Left hindlimb (tissue), 1 donor: Measurements from ENCODE around the gene TMEM232.
"Not testable (repeated sequence)": the region's sequence is repeated elsewhere in the genome, so short reads cannot be mapped to it uniquely, and the experiment has no call there.

Source experiments
- DNase-seq: peaks from one replicate; pipeline ENCODE4 v3.0.0-alpha.2; 2018

TMEM232 gene

DNA sequence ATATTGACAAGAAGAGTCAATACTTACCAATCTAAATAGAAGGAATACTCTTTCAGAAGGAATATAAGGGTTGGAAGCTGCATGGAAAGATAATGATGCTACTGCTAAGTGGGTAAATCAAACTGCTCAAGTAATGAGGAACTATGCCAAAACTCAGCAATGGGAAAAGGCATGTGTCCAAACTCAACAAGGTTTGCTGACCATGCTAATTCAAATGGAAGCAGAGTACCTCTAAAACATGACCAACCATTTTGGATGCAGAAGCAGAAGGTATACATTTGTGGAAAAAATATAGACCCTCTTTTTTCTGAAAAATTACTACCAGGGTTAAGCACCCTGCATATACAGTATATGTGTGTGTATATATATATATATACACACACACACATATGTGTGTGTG, 21.1 kb downstream of the TMEM232 start:
- DNase-seq, result no peak

DNA sequence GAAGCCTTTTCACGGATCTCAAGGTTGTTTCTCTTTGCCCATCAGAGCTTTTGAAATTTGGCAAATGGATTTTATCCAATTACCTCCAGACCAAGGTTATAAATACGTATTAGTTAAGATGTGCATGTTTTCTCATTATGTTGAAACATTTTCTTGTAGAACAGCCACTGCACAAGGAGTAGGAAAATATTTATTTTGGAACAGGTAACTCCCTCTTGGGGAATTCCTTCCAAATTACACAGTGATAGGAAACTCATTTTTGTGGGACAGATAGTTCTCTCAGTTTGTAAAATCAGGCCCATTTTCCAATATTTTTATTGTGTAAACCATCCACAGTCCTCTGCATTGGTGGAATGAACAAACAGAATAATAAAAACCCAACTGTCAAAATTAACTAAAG, 23.0 kb downstream of the TMEM232 start:
- no peak for DNase-seq

DNA sequence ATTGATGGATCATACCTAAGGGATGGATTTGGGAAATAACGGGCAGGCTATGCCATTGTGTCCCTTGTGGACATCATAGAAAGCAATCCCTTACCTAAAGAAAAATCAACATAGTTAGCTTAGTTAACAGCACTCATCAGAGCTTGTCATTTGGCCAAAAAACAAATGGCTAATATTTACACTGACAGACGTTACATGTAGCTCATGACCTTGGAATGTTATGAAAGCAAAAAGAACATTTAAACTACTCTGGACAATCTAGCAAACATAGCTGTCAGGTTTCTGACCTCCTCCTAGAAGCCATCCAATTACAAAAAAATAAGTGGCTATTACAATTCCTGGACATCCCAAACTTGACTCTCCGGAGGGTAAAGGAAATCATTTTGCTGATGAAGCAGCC, 23.8 kb downstream of the TMEM232 start:
- no peak for DNase-seq

DNA sequence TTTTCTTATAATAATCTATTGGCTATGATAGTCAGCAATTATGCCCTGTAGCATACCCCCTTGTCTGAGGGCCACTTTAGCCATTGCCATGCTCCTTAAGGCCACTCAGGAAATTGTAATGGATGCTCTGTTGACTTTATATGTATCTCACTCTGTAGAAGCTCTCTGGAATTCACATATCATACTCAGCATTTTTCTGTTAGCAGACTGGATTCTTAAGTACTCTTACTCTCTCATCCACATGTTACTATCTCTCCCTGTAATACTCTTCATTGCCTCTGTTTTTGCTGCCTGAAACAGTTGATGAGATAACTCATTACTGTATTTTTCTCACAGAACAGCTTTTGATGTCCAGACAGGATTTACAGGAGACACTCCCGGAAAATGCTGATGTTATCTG, 24.2 kb downstream of the TMEM232 start:
- DNase-seq, result no peak

DNA sequence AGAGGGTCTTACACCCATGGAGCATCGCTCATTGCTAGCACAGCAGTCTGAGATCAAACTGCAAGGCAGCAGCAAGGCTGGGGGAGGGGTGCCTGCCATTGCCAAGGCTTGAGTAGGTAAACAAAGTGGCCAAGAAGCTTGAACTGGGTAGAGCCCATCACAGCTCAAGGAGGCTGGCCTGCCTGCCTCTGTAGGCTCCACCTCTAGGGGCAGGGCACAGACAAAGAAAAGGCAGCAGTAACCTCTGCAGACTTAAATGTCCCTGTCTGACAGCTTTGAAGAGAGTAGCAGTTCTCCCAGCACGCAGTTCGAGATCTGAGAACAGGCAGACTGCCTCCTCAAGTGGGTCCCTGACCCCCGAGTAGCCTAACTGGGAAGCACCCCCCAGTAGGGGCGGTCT, 33.8 kb downstream of the TMEM232 start:
- not testable (repeated sequence) for DNase-seq

DNA sequence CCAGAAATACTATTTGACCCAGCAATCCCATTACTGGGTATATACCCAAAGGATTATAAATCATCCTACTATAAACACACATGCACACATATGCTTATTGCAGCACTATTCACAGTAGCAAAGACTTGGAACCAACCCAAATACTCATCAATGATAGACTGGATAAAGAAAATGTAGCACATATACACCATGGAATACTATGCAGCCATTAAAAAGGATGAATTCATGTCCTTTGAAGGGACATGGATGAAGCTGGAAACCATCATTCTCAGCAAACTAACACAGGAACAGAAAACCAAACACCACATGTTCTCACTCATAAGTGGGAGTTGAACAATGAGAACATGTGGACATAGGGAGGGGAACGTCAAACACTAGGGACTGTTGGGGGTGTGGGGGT, 35.9 kb downstream of the TMEM232 start:
- not testable (repeated sequence) for DNase-seq

DNA sequence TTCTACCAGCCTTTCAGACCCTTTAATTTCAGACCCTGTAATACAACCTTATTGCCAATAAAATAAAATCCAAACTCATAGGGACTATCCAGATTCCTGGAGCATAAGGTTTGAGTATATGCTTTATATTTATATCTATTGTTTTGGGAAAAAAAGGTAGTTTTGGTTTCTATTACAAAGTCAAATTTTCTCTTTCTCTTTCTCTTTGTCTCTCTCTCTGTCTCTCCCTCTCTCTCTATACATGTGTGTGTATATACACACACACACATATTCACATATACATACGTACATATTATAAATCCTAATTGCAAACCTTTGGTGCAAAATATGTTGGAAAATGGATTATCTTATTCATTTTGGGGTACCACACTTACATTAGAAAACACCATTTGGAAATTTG, 39.0 kb downstream of the TMEM232 start:
- no peak for DNase-seq

DNA sequence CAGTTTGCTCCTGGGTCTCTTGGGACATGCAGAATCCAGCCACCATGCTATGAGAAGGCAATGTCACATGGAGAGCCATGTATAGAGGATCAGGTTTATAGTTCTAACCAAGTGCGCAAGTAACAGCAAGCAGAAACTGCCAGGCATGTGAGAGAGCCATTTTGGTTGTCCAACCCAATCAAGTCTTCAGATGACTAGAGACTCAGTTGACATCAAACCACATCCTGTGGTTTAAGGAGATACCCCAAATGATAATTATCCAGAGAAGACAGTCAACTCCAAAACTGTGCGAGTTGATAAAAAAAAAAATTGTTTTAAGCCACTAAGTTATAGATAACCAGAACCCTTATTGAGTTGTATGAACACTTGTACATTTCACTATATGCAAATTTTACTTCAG, 40.2 kb downstream of the TMEM232 start:
- no peak for DNase-seq

DNA sequence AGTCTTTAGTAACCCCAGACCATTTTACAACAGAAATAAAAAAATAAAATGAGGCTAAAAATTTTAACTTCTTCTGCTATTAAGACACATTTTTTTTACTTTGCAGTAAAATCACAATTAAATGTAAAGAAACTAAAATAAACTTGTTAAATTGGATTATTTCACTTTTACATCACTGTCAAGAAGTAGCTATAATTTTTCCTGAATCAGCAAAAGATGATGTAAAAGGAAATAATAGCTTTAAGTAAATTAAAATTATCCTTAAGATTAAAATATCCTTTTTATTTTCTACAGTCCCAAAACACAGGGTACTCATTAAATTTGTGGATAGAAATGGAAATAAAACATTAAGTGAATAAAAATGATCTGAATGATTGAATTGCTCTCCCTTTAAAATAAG, 44.5 kb downstream of the TMEM232 start:
- no peak for DNase-seq

DNA sequence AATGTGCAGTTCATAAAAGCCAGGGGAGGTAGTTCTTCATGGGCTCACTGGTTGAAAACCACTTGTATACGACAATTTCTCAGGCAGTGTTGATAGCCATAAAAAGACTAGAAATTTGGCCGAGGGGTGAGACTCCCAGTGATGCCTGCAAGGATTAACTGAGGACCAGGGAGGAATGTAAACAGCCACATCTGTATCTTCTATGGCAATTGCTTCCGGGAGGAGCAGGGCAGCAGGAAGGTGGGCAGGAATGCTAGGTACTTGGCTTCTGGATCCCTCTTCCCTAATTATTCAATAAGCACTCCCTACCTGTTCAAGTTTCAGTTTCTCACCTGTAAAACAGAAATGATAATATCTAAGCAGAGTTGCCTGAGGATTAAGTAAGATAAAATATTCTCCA, 45.4 kb downstream of the TMEM232 start:
- DNase-seq, result no peak

DNA sequence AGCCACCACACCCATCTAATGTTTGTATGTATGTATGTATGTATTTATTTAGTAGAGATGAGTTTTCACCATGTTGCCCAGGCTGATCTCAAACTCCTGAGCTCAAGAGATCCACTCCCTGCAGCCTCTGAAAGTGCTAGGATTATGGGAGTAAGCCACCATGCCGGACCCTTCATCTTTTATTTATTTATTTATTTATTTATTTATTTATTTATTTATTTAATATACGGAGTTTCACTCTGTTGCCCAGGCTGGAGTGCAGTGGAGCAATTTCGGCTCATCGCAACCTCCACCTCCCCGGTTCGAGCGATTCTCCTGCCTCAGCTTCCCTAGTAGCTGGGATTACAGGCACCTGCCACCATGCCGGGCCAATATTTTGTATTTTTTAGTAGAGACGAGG, 49.9 kb downstream of the TMEM232 start:
- not testable (repeated sequence) for DNase-seq

DNA sequence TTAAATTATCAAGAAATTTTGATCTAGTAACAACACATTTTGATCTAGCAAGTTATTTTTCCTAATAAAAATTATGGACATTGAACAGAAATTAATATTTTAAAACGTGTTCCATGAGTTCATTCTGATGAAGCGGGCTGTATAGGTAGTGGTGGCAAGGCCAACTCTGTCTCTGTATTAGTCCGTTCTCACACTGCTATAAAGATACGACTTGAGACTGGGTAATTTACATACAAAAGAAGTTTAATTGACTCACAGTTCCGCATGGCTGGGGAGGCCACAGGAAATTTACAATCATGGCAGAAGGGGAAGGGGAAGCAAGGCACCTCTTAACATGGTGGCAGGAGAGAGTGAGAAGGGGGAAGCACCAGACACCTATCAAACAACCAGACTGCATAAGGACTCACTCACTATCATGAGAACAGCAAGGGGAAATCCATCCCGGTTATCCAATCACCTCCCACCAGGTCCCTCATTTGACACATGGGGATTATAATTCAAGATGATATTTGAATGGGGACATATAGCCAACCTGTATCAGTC, 61.2 kb downstream of the TMEM232 start:
- no peak for DNase-seq

DNA sequence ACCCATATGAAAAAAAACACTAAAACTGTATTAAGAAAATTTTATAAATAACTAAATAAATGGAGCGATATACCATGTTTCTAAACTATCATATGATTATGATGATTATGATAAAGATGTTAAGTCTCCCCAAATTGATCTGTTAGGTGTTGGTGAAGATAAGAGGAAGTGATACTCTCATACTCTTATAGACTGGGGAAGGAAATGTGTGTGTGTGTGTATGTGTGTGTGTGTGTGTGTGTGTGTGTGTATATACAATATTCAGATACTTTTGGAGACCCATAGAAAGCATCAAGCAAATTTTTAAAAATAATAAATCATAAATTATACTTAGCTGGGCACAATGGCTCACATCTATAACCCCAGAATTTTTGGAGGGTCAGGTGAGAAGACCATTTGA, 62.9 kb downstream of the TMEM232 start:
- no peak for DNase-seq

DNA sequence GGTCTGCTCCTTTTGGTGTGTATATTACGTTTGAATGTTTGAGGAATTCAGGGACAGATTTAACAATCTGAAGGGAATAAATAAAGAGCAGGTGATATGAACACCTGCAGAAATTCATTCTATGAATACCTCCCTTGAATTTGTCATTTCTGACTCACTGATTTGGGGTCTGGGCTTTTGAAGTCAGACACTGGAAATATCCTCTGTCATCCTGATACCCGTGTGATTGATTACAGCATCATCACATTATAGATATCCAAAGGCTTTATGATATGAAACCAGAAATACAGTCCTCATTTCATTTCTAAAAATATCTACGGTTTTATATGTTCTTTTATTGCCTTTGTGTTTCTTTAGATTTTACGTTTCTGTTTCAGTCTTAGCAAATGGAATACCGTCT, 68.5 kb downstream of the TMEM232 start:
- DNase-seq, result no peak

DNA sequence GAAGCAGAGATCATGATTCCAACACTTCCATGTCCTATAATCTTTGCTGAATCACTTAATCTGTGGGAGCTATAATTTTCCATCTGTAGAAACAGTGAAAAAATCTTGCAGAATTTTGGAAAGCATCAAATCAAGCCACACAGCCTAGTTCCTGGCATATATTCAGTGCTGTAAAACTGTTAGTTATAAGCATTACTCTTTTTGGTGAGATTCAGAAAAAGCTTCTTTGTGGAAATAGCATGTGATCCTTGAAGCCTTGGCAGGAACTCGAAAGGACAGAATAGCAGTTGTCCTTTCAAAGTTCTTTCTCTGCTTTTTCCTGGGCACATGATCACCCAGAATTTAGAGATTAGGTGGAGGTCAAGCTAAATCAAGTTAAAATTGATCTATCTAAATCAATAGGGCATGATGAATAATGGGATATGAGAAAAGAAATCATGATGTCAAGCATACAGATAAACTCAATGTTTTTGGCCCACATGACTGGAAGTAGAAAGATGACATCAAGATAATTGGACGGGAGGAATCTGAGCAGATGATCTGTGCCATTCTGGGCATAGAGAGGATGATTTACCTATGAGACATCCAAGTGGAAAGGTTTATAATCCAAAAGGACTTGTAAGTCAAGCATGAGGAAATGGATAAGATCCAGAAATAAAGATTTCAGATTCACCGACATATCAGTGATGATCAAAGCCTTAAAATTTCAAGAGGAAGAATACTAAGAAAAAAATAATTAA, 73.1 kb downstream of the TMEM232 start:
- DNase-seq, result no peak

DNA sequence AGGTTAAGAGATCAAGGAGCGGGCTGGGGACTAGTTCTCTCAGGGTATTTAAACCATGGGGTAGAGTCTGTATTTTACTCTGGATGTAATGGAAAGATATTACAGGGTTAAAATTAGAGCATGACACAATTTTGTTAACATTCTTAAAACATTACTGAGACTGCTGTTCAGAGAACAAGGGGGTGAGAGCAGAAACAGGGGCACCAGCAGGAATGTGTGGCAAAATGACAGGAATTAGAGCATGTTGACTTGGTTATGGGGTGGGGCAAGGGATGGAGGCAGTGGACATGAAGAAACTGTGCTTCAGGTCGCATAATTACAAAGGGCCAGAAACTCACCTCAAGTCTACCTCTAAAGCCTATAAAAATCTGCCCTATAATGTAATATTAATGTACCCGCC, 75.0 kb downstream of the TMEM232 start:
- no peak for DNase-seq

DNA sequence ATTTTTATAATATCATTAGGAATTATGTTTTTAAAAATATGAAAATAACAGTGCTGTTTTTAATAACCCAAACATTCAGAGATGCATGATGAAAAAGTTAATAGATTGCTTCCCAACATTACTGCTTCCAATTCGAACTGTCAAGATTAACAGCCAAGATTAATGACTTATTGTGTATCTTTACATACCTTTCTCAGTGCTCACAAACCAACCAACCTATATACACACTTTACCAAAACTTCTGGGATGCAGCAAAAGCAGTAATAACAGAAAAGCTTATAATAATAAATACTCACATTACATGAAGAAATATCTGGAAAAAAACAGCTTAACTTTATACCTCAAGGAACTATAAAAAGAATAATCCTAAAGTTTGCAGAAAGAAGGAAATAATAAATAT, 82.1 kb downstream of the TMEM232 start:
- DNase-seq, result no peak

DNA sequence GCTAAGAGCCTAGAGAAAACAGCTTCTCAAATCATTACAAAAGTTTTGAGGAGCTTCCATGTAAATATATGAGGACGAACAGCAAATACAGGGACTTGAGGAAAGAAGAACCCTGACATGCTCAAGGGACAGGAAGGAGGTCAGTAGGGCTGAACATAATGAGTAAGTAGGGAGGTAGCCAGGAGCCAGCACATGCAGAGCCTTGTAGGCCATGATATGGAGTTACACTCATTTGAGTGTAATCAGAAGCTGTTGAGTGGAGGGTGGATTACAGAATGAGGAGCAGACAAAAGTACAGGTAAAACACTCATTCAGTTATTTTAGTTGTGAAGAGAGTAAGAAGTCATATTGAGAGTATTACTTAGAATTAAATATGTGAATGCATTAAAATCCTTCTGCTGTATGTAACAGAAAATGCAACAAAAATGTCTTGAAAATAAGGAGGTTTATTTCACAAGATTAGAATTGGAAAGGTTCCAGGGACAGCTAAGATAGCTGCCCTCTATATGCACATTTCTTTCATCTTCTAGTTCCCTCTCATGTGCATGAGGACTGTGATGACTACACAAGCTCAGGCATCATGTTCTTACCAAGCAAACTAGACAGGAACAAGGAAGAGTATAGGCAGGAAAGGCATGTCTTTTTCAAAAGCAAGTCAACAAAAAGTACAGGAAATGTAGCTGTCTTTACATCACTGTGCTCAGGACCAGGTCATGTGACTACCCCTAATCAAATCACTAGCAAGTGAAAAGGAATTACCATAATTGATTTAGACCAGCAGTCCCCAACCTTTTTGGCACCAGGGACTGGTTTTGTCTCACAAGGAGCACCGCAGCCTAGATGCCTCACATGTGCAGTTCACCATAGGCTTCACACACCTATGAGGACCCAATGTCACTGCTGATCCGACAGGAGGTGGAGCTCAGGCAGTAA, 87.2 kb downstream of the TMEM232 start:
- no peak for DNase-seq

DNA sequence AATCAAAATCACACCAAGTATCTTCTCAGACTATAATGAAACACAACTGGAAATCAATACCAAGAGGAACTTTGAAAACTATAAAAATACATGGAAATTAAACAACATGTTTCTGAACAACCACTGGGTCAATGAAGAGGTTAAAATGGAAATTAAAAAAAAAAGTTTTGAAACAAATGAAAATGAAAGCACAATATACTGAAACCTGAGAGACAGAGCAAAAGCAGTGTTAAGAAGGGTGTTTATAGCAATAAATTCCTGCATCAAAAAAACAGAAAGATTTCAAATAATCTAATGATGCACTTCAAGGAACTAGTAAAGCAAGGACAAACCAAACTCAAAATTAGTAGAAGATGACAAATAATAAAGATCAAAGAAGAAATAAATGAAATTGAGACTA, 92.0 kb downstream of the TMEM232 start:
- DNase-seq, result no peak

DNA sequence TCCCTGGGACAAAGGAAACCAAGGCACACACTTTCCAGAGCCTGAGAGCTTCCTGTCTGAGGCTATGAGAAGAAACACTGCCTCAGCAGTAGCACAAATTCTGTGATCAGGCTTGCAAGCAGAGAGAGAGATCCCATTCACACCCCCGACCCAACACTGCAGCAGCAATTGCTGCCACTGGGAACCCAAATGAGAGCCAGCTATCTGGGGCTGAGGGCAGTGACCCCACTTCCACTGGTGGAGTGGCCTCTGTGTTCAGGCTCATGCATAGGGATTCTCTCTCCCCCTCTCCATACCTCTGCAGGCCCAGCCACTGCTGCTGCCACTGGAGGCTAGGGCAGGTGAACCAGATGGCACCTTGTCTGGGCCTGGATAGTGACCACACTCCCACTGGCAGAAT, 95.2 kb downstream of the TMEM232 start:
- no peak for DNase-seq

DNA sequence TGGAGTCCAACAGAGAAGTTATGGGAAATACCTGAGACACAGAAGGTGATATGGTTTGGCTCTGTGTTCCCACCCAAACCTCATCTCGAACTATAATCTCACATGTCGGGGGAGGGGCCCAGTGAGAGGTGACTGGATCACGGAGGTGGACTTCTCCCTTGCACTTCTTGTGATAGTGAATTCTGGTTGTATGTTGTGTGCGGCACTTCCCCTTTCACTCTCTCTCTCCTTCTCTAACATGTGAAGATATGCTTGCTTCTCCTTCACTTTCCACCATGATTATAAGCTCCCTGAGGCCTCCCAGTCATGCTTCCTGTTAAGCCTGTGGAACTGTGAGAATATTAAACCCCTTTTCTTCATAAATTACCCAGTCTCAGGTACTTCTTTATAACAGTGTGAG, 96.1 kb downstream of the TMEM232 start:
- no peak for DNase-seq

DNA sequence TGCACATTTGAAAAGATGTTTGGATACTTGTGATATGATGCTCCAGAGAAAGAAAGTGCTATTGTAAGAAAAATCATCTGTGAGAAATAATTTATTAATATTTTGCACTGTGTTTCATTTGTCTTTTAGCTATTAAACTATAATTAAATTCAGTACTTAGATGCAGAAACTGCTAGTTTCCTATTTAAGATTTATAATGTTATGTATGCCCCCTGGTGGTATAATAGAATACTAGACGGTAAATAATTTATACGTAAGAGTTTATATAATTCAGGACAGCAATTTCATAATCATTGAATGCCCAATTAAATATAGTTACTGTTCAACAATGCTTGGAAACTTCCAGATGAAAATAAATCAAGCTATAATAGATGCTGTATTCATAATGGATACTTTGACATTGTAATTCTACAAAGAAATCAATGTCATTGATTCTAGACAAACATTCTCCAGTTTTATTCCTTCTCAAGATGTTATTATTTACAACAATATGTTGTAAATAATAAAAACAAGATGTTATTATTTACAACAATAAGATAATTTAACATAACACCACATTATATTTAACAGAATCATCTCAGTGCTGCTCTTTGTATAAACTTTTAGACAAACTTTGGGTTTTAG, 101.0 kb downstream of the TMEM232 start:
- DNase-seq, result no peak

DNA sequence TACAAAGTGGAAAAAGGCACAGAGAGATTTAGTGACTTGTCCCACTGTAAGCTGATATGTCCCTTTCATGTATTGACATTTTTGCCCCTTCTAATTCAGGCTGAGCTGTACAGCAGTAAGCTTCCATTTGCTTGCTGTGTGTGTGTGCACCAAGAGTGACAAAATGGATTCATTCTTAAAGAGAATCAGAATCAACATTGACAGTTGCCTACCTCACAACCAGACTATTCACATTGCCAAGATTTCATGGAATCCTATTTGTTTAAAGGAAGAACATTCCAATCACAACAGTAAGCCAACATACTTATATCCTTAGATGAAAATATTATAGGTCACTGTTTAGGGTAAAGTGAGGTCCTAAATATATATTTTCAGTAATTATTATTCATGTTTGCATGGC, 102.6 kb downstream of the TMEM232 start:
- no peak for DNase-seq

DNA sequence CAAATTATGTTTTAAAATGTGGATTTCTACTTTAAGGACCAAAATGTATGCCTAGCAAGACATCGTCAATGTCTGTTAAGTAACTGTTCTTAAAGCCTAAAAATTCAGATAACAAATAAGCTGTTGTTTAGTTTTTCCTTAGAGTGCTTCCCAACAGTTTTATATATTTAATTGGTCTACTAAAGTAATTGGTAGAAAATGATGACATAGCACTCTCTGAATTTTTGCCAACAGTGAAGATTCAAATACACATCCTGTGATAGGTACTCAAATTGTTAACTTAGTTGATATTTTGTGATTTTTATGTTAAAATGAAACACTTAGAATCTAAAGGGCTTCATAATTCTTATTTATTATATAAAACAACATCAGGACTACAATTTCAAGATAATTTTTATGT, 107.5 kb downstream of the TMEM232 start:
- DNase-seq, result no peak
